ENCODE results near the gene ROS1.
"Not testable (repeated sequence)": the region's sequence is repeated elsewhere in the genome, so short reads cannot be mapped to it uniquely, and the experiment has no call there.

The ROS1 gene

DNA sequence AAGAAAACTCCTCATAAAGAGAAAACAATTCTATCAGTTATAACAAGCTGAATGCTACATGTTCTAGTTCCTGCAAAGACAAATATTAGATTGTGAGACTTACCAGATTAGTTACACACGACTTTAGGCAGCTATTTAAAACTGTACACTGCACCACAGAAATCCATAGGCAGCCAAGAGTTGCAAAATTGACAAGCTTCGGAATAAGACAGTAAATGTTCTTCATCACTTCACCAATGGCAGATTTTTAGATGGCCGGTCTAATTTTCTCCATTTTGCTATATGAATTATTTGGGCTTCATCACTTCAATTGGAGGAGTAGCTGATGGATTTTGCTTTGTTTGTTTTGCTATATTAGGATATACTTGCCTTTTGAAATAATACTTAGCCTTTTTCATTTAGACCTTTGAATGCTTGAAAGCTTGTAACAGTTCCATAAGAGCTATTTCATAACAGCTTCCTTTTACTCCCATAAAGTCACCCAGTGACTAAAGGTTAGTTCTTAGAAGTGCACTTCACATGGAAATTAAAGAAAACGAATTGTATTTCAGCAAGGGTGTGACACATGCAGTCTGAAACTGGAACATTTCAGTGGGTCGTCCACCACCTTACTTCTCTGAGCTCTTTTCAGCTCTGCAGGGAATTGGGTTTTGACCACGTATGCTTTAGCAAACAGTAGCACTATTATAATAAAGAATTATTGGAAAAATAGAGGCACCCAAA is at the start of gene ROS1:
Gene ROS1 (minus strand): TSS at position 512 of the 723 bp plus-strand sequence. CDS start 286 bp downstream, at position 226.
- no peak for DNase-seq

DNA sequence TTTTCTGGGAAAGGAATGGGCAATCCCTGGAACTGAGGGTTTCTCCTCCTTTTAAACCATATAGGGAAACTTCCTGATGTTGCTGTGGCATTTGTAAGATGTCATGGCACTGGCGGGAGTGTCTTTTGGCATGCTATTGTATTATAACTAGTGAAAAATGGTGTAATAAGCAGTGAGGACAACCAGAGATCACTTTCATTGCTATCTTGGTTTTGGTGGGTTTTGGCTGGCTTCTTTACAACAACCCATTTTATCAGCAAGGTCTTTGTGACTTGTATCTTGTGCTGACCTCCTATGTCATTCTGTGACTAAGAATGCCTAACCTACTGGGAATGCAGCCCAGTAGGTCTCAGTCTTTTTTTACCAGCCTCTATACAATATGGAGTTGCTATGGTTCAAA is 47.7 kb upstream of the ROS1 start:
- DNase-seq = no peak

DNA sequence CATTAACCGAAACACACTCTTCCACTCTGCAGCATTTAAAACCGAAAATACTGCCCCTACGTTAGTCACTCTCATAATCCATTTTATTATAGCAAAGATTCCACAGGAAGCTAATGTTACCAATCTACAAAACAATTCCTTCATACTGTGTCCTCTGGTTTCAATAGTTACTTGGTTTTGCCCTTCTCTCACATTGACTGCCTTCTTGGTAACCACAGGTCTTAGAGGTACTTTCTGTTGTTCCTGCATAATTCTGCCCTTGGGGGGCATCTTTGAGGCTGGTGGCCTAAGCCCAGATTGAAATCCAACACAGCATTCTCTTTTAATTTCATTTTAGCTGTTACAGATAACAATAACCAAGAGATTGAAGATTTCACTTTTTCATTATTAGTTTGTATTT is 46.9 kb upstream of the ROS1 start:
- DNase-seq = no peak

DNA sequence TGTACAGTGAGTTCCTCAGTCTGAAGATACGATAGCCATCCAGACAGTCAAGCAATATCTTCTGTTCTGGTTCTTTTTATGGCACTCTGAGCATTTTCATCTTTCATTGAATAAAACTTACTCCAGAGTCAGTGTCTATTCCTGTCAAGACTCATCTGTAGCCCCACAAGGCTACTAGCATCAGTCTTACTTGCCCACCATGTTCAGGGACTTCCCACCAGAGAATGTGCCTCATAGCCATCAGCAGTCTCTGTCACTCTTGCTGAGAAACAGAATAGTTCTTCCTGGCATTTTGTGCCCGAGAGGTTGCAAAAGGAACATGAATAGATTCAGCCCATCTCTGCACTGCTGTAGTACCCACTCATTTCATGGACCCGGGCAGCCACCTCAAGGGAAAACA is 44.0 kb upstream of the ROS1 start:
- no peak for DNase-seq

DNA sequence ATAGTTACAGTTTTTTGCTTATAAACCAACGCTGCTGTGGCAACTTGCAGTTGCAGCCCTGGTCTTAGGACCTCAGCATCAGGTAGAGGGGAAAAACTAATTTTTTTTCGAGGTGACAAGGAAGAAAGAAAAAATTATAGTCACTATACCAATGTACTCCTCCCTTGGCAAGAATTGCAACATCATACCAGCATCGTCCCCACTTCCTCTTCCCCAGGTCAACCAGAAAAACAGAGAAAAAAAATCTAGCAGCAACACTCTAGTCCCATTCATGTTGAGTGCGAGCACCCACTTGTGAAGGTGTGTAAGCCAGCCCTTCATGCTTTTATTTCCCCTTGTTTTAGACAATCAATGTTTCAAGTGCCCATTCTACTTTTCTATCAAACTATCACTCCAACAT is 43.6 kb upstream of the ROS1 start:
- DNase-seq = no peak

DNA sequence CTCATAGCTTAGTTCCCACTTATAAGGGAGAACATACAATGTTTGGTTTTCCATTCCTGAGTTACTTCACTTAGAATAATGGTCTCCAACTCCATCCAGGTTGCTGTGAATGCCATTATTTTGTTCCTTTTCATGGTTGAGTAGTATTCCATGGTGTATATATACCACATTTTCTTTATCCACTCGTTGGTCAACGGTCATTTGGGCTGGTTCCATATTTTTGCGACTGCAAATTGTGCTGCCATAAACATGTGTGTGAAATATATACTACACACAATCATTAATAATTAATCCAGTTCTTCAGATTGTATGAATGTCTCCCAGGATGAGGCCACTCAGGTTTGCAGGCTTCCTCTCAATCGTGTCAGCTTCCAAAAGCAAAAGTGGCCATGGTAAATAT is 42.8 kb upstream of the ROS1 start:
- not testable (repeated sequence) for DNase-seq

DNA sequence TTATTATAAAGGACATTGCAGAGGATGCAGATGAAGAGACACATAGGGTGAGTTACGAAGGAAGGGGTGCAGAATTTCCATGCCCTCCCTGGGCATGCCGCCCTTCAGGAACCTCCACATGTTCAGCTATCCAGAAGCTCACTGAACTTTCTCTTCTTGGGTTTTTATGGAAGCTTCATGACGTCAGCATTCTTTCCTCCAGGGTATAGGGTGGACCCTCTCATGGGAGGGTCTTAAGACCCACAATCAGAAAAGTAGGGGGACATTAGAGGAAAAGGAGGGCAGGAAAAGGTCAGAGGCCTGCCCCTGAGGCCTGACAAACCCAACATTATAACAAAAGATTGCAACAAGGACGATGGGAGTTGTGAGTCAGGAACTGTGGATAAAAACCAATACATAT is 42.1 kb upstream of the ROS1 start:
- no peak for DNase-seq

DNA sequence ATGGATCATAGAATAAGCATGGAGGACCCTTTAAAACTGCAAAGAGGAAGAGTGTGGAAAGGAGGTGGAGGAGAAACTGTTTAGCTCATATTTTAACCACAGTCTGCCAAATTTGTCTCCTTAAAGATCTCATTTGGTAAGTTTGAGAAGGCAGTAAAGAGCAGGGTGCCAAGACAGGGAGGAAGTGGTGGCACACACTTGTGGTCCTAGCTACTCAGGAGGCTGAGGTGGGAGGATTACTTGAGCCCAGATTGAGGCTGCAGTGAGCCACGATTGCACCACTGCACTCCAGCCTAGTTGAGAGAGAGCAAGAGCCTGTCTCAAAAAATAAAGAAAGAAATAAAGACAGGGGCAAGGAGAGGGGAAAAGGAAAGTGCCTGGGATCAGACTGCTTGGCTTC is 39.9 kb upstream of the ROS1 start:
- DNase-seq = no peak

DNA sequence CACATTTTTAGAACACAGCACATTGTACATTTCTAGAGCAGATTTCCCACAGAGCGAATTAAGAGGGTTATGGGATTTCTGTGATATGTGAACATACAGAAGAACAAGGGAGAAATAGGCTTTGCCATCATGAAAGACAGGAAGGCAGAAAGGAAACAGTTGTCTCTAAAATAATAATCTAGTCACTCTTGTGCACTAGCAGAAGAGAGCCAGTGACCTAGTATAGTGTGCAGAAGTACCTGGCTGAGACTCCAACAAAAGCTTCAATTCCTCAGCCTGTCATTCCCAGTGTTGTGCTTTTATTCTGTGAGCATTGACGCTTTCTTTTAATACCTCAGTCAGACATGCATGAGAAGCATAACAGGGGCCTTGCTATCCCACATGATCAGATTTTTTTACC is 39.0 kb upstream of the ROS1 start:
- no peak for DNase-seq

DNA sequence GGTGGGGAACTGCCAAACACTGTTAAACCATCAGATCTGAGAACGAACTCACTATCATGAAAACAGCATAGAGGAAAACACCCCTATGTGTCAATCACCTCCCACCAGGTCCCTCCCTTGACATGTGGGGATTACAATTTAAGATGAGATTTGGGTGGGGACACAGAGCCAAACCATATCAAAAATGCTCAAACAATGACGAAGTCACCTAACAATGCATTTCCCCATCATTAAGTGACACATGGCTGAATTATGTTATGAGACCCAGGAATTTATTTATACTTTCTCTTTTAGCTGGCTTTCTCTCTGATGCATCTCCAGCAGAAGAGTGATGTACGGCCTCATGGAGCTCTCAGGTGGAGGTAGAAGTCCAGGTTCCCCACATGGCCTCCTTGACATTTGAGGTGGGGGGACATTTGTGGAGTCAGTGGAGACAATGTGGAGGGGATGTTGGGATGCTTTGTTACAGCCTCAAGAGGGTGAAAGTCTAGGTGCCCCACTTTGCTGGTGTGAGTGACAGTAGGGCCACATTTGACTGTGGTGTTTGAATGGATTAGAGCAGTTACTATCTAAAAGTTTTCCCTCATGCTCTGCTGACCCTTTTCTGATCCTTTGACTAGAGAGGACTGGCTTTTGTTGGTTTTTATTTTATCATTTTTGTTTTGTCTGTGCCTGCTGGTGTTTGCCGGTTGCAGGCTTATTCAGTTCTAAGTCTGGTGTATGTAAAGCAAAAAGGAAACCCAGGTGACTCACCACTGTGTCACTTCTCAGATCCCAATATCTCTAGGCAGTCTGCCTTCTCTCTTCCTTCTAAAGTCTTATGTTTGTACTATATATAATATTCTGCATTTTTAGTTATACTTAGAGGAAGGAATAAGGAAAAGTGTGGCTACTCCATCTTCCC is 38.3 kb upstream of the ROS1 start:
- DNase-seq = no peak

DNA sequence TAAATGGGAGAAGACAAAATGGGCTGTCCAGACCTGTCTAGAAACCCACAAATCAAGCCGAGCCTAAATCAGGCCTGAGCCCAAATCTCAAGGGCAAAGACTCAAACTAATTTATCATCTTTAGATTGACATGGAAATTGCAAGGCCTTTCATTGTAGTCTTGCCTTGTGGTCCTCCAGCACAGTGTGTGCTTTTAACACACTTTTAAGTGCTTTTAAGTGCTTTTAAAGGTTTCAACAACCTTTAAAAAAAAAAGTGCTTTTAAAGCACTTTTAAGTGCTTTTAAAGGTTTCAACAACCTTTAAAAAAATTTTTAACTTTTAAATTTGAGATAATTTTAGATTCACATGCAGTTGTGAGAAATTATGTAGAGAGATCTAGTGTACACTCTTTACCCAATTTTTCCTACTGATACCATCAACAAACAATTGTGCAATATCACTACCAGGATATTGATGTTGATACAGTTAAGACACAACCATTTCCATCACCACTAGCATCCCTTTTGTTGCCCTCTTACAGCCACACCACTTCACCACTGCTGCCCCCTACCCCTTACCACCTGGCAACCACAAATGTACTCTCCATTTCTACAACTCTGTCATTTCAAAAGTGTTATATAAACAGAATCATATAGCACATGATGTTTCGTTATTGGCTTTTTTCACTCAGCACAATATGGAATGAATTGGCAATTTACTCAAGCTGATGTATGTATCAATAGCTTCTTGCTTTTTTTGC is 33.6 kb upstream of the ROS1 start:
- DNase-seq = no peak

DNA sequence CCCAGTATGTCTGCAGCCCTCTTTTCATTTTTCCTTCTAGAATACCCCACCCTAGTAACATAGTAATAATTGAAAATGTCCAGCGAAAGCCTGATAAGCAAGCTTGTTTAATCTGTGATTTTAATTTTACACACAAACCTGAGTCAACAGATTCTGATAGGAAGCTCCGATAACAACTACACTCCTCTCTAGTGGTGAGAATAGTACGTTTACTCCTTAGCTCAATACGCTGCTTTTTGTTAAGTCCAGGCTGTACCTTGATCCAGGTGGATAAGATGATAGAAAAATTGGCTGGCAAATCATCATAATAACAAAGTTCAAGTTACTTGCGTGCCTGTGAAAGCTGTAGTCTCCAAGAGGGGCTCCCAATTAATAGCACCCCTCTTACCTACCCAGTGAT is 31.3 kb upstream of the ROS1 start:
- no peak for DNase-seq

DNA sequence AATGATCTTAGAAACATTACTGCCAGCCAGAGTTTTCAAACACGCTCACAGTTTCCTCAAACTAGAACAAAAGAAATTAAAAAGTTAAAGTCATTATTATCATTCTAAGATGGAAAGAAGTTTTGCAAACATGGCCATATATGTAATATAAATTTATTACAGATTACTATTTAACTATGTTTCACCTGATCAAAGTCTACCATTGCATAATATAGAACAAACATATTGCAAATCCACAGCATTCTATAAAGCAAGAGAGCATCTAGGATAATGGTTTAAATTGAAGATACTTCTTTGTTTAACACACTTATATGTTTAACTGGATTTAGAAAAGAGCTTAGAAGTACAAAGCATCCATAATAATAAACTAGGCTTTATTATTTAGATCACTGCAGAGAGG is 30.5 kb upstream of the ROS1 start:
- DNase-seq = no peak

DNA sequence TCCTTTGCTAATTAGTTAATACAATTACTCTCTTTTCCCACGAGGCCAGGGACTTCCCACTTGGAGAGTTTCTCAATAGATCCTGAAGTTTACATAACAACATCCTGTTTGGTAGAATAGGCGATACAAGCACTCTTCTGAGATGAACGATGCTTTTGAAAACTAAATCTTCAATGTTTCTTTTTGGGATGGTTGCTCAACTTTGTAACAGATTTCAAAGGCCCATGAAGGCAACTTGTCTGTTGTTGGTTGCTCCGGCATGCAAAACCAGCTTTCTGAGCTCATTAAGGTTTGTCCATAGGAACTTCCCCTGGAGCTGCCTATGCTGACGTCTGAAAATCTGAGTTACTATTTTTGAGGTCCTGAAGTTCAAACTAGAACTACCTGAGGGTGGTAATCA is 25.9 kb upstream of the ROS1 start:
- DNase-seq = no peak

DNA sequence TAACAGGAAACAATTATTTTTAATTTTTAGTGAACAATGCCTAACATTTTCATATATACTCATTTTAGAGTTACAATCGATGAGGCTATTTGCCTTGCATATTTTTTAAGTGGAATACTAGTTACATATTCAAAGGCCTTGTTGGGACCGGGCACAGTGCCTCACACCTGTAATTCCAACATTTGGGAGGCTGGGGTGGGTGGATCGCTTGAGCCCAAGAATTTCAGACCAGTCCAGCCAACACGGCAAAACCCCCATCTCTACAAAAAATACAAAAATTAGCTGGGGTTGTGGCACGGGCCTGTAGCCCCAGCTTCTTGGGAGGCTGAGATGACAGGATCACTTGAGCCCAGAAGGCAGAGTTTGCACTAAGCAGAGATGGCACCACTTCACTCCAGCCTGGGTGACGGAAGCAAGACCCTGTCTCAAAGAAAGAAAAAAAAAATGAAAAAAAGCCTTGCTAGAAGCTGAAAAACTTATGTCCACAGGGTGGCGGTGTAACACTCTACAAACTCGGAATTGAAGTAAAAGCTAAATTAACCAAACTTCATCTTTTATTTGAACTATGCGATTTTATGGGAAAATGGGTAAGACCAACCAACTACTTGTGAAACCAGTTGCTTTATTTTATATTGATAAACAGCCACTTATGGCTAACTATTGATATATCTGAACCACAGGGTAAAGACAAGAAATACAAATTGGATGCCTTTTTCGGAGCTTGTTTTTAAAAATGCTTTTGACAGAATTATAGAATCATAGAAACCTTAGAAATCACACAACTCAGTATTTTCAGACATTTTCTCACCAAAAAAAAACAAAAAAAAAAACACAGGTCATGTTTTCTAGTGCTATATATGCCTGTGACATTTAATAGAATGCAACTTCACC is 24.1 kb upstream of the ROS1 start:
- DNase-seq = peak; percentile 63

DNA sequence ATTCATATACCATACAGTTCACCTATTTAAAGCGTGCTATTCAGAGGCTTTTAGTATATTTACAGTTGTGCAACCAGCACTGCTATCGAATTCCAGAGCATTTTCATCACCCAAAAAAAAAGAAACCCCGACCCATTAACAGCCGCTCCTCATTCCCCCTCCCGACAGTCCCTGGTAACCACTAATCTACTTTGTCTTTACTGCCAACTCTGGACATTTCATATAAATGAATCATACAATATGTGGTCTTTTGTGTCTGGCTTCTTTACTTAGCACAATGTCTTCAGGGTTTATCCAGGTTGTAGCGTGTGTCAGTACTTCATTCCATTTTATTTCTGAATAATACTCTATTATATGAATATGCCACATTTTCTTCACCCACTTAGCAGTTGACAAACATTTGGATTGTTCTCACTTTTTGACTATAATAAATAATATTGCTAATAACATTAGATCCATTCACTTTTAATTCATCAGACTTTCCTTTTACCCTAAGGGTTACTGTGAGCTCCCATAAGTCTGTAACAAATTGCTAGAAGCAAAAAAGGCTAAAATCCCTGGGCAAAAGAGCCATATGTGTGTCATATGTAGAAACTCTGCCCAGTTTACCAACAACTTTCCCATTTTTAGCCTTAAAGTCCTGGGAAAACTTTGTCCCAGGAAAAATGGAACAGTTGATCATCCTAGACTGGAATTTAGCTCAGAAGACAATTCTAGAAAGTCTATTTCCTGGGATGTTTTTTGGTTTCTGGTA is 23.2 kb upstream of the ROS1 start:
- peak; percentile 61 for DNase-seq

DNA sequence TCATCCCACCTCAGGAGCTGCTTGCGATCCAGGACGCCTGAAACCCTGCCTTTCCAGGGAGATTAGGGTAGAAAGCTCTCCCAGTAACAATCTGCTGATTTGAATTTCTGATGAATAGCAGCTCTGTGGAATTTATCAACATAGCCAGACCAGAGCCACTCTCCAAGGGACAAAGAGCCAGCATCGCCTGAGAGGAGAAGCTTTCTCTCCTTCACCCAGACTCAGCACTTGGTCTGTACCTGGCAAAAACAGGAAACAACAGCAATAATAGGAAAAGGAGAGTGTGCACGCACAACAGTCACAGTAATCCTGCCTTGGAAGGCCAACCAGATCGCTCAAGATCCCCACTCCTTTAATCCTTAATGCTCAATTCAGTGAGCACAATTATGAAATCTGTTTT is 22.3 kb upstream of the ROS1 start:
- DNase-seq = peak; percentile 63

DNA sequence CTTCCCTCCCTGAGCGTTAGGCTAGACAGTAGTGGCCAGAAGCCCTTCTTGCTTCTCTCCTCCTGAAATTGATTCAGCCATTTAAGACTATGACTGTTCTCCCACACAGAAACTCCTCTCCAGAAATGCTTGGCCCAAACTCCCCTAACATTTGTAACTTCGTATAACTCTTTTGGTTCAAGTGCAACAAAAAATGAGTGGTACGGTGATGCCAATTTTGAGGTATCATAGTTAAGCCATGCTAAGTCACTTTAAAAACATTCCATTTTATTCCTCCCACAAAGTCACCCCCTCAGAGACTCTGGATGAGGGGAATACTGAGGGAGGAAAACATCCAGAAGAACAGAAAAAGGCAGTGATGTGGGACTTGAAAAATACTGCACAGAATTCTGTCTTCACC is 21.1 kb upstream of the ROS1 start:
- DNase-seq = no peak

DNA sequence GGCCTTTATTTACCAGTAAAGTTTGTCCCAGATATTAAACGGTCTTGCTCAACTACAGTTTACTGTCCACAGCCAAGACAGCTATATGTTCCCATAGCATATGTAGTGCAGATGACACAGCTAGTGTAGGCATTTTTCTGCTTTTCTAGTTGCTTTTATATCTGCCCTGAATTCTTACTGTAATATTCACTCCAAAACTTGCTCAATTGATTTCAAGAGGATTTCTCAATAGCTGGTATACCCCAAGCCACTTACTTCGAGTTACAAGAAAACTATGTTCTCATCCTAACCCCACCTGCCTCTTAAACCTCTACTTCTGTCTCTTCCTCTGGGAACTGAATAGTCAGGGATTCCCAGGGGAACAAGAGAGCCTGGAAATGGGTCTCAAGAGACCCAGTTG is 18.9 kb upstream of the ROS1 start:
- DNase-seq = no peak

DNA sequence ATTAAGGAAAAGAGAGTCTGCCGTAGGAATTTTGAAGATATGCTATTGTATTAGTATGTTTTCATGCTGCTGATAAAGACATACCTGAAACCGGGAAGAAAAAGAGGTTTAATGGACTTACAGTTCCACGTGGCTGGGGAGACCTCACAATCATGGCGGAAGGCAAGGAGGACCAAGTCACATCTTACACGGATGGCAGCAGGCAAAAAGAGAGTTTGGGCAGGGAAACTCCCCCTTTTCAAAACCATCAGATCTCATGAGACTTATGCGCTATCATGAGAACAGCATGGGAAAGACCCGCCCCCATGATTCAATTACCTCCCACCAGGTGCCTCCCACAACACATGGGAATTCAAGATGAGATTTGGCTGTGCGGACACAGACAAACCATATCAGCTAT is 16.6 kb upstream of the ROS1 start:
- not testable (repeated sequence) for DNase-seq

DNA sequence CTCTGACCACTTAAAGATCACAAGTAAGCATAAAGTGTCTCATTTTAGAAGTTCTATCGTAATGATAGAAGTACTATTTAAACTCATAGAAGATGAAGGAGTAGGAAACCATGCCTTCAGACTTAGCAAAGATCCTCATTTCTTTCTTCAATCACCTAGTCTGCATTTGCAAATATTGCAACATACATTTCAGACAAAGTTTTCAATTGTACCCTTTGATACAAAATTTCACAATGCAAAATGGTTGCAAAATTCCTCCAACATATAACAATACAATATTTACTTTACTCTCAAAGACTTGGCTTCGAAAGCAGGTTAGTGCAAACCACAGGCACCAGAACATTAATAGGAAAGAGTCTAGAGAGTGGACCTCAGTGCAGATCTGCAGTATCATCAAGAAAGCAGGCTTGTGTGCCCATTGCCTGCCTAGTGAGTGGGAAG is 16.1 kb upstream of the ROS1 start:
- DNase-seq = no peak
